ENCODE results near the gene ALMS1.

Gene ALMS1

GRCh38 chr2:73359915-73360697 lies 25.5 kb upstream of the ALMS1 start:
- no peaks in the 10 kb centered on the region for H3F3A ChIP-seq (ENCODE audit: control insufficient read depth, insufficient read depth)
- H3K9me3 ChIP-seq (ENCODE audit: control insufficient read depth, insufficient read depth, low read length) = no peaks in the 10 kb centered on the region
- H4K20me1 ChIP-seq (ENCODE audit: control insufficient read depth, insufficient read depth, low read depth, low read length) = no peaks in the 10 kb centered on the region
- no peak overlapping the region for H3K27ac ChIP-seq (ENCODE audit: low read depth, low read length)
- H3K27me3 ChIP-seq (ENCODE audit: control insufficient read depth, low read length) = peaks cover 18% of the 10 kb centered on the region
- no peaks in the 10 kb centered on the region for H3K79me2 ChIP-seq (ENCODE audit: control insufficient read depth, low read length)
- no peak overlapping the region for H3K4me2 ChIP-seq (ENCODE audit: low read length)
- H3K36me3 ChIP-seq (ENCODE audit: control insufficient read depth, low read length) = no peaks in the 10 kb centered on the region
- no peaks in the 10 kb centered on the region for H3K4me1 ChIP-seq (ENCODE audit: control insufficient read depth, low read length)
- no peak overlapping the region for H3K4me3 ChIP-seq (ENCODE audit: low read length)
- TF ChIP-seq CTCF (IDR thresholded peaks at IDR 0.05; ENCODE audit: low read depth, low read length, poor library complexity, severe bottlenecking) = peak; percentile 47
- no peak for TF ChIP-seq EZH2phosphoT487 (IDR thresholded peaks at IDR 0.05; ENCODE audit: borderline replicate concordance, low read length)
- H3K9me2 ChIP-seq (replicated peaks; ENCODE audit: control insufficient read depth, low read length) = no peaks in the 10 kb centered on the region

DNA sequence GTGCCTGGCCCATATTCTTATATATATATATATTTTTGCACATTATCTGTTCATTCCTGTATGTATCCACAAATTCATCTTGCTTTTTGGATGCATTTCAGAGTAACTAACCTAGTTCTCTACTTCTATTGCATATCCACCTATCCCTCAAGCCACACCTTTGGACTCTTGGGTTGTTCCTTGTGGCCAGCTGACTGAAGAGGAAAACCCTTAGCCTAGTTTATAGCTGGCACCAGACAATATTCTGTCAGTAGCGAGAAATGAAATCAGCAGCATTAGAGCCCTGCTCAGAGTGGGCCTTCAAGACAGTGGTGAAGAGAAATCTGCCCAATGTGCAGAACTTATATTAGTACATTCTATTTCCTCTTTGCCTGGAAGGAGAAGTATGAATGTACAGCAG lies 19.6 kb upstream of the ALMS1 start:
- Histone ChIP-seq H3K9me3 (ENCODE audit: control insufficient read depth, insufficient read depth, low read length) (no peaks in the 10 kb centered on the region), H3K4me2 (ENCODE audit: low read length) (no peak overlapping the region), H3K4me1 (ENCODE audit: control insufficient read depth, low read length) (no peaks in the 10 kb centered on the region), H3K27me3 (ENCODE audit: control insufficient read depth, low read length) (peaks cover 21% of the 10 kb centered on the region), H3K9me2 (replicated peaks; ENCODE audit: control insufficient read depth, low read length) (no peaks in the 10 kb centered on the region), H3K36me3 (ENCODE audit: control insufficient read depth, low read length) (no peaks in the 10 kb centered on the region), H4K20me1 (ENCODE audit: control insufficient read depth, insufficient read depth, low read depth, low read length) (no peaks in the 10 kb centered on the region), H3K79me2 (ENCODE audit: control insufficient read depth, low read length) (no peaks in the 10 kb centered on the region), H3K4me3 (ENCODE audit: low read length) (no peak overlapping the region), H3K27ac (ENCODE audit: low read depth, low read length) (no peak overlapping the region), H3F3A (ENCODE audit: control insufficient read depth, insufficient read depth) (no peaks in the 10 kb centered on the region)
- TF ChIP-seq EZH2phosphoT487 (IDR thresholded peaks at IDR 0.05; ENCODE audit: borderline replicate concordance, low read length) = no peak
- no peak for TF ChIP-seq CTCF (IDR thresholded peaks at IDR 0.05; ENCODE audit: low read depth, low read length, poor library complexity, severe bottlenecking)

GRCh38 chr2:73368781-73369180 lies 16.9 kb upstream of the ALMS1 start:
- no peak for TF ChIP-seq EZH2phosphoT487 (IDR thresholded peaks at IDR 0.05; ENCODE audit: borderline replicate concordance, low read length)
- no peak for TF ChIP-seq CTCF (IDR thresholded peaks at IDR 0.05; ENCODE audit: low read depth, low read length, poor library complexity, severe bottlenecking)
- Histone ChIP-seq H3K4me1 (ENCODE audit: control insufficient read depth, low read length) (no peaks in the 10 kb centered on the region), H3K27me3 (ENCODE audit: control insufficient read depth, low read length) (peaks cover 26% of the 10 kb centered on the region), H3K9me3 (ENCODE audit: control insufficient read depth, insufficient read depth, low read length) (no peaks in the 10 kb centered on the region), H3K79me2 (ENCODE audit: control insufficient read depth, low read length) (no peaks in the 10 kb centered on the region), H3F3A (ENCODE audit: control insufficient read depth, insufficient read depth) (no peaks in the 10 kb centered on the region), H4K20me1 (ENCODE audit: control insufficient read depth, insufficient read depth, low read depth, low read length) (no peaks in the 10 kb centered on the region), H3K9me2 (replicated peaks; ENCODE audit: control insufficient read depth, low read length) (no peaks in the 10 kb centered on the region), H3K4me2 (ENCODE audit: low read length) (no peak overlapping the region), H3K36me3 (ENCODE audit: control insufficient read depth, low read length) (no peaks in the 10 kb centered on the region), H3K4me3 (ENCODE audit: low read length) (no peak overlapping the region), H3K27ac (ENCODE audit: low read depth, low read length) (no peak overlapping the region)

Measured in DOHH2 (cell line).